Measurements from ENCODE around the gene VRK2. TPM values are rescaled to one million over a fixed set of nuclear protein-coding genes. Genes with fewer than 3 reads are reported as not detected.
"Not testable (repeated sequence)": the region's sequence is repeated elsewhere in the genome, so short reads cannot be mapped to it uniquely, and the experiment has no call there.

VRK2 gene
- total RNA-seq, 4 donors from 2014 or later, result 11.1 to 18.3 (median 15.1) TPM

GRCh38 chr2:58158481-58158880 lies 111.9 kb downstream of the VRK2 start:
- no peak overlapping the region for H3K4me3 ChIP-seq
- TF ChIP-seq CTCF (IDR thresholded peaks at IDR 0.05) (no peak), EP300 (IDR thresholded peaks at IDR 0.05) (no peak), POLR2A (IDR thresholded peaks at IDR 0.05) (no peak), POLR2AphosphoS5 (IDR thresholded peaks at IDR 0.05) (no peak)
- H3K27ac ChIP-seq, result no peak overlapping the region
- H3K36me3 ChIP-seq, result peaks cover 30% of the 10 kb centered on the region
- no peak for DNase-seq (ENCODE audit: low spot score in 2 of 2)
- H3K4me1 ChIP-seq, result no peaks in the 10 kb centered on the region
- WGBS, result 88% methylated on average over 4 of the region's 4 CpGs
- H3K27me3 ChIP-seq, result no peaks in the 10 kb centered on the region
- H3K9me3 ChIP-seq, result no peaks in the 10 kb centered on the region

- H3K27ac ChIP-seq, result no peak overlapping the region
- no peaks in the 10 kb centered on the region for H3K4me1 ChIP-seq
- no peaks in the 10 kb centered on the region for H3K9me3 ChIP-seq
- TF ChIP-seq POLR2A (IDR thresholded peaks at IDR 0.05), result no peak
- no peak for TF ChIP-seq POLR2AphosphoS5 (IDR thresholded peaks at IDR 0.05)
- no peak for TF ChIP-seq EP300 (IDR thresholded peaks at IDR 0.05)
- no peak for TF ChIP-seq CTCF (IDR thresholded peaks at IDR 0.05)
- H3K27me3 ChIP-seq, result no peaks in the 10 kb centered on the region
- 91% methylated on average over 3 of the region's 3 CpGs for WGBS
- H3K4me3 ChIP-seq, result no peak overlapping the region
- DNase-seq (ENCODE audit: low spot score in 2 of 2), result no peak
- H3K36me3 ChIP-seq, result peaks cover 42% of the 10 kb centered on the region
Measured at GRCh38 chr2:58163913-58164312, 117.3 kb downstream of the VRK2 start.

GRCh38 chr2:58168130-58168529 lies 121.5 kb downstream of the VRK2 start:
- 98% methylated on average over 6 of the region's 6 CpGs for WGBS
- not testable (repeated sequence) for H3K27ac ChIP-seq; H3K4me3 ChIP-seq; H3K9me3 ChIP-seq; H3K27me3 ChIP-seq; H3K4me1 ChIP-seq; DNase-seq (ENCODE audit: low spot score in 2 of 2)
- peaks cover 18% of the 10 kb centered on the region for H3K36me3 ChIP-seq

GRCh38 chr2:58169845-58170244 lies 123.2 kb downstream of the VRK2 start:
- not testable (repeated sequence) for DNase-seq (ENCODE audit: low spot score in 2 of 2); H3K27ac ChIP-seq; H3K4me1 ChIP-seq; H3K4me3 ChIP-seq; H3K9me3 ChIP-seq; H3K27me3 ChIP-seq
- H3K36me3 ChIP-seq, result peaks cover 17% of the 10 kb centered on the region

- H3K27ac ChIP-seq; H3K4me3 ChIP-seq; DNase-seq (ENCODE audit: low spot score in 2 of 2); H3K9me3 ChIP-seq; H3K4me1 ChIP-seq; H3K27me3 ChIP-seq: not testable (repeated sequence)
- WGBS, result 96% methylated on average over 7 of the region's 7 CpGs
- H3K36me3 ChIP-seq, result peaks cover 11% of the 10 kb centered on the region
Measured at GRCh38 chr2:58170334-58170933, 123.8 kb downstream of the VRK2 start.

GRCh38 chr2:58171831-58172230 lies 125.2 kb downstream of the VRK2 start:
- WGBS, result 96% methylated on average over 13 of the region's 16 CpGs
- H3K27me3 ChIP-seq; H3K27ac ChIP-seq; H3K4me3 ChIP-seq; H3K9me3 ChIP-seq; H3K4me1 ChIP-seq; DNase-seq (ENCODE audit: low spot score in 2 of 2): not testable (repeated sequence)
- H3K36me3 ChIP-seq, result peaks cover 11% of the 10 kb centered on the region

GRCh38 chr2:58177187-58177586 lies 130.6 kb downstream of the VRK2 start:
- H3K36me3 ChIP-seq; DNase-seq (ENCODE audit: low spot score in 2 of 2); H3K9me3 ChIP-seq; H3K4me3 ChIP-seq; H3K4me1 ChIP-seq; H3K27ac ChIP-seq; H3K27me3 ChIP-seq: not testable (repeated sequence)
- WGBS, result 92% methylated on average over 4 of the region's 4 CpGs

- H3K4me3 ChIP-seq; DNase-seq (ENCODE audit: low spot score in 2 of 2); H3K36me3 ChIP-seq; H3K27me3 ChIP-seq; H3K9me3 ChIP-seq; H3K4me1 ChIP-seq; H3K27ac ChIP-seq: not testable (repeated sequence)
- WGBS, result 97% methylated on average over 3 of the region's 3 CpGs
Measured at GRCh38 chr2:58180175-58180574, 133.6 kb downstream of the VRK2 start.
